Central memory CD4-positive, alpha-beta T cell (primary cell): ENCODE measurements around the gene UNK.
"Not testable (repeated sequence)": the region's sequence is repeated elsewhere in the genome, so short reads cannot be mapped to it uniquely, and the experiment has no call there.

Experiments
- DNase-seq: peaks from one replicate; pipeline ENCODE4 v3.0.0; 2022

UNK gene

GRCh38 chr17:75854881-75855309 is 70.3 kb downstream of the UNK start:
- no peak for DNase-seq

DNA sequence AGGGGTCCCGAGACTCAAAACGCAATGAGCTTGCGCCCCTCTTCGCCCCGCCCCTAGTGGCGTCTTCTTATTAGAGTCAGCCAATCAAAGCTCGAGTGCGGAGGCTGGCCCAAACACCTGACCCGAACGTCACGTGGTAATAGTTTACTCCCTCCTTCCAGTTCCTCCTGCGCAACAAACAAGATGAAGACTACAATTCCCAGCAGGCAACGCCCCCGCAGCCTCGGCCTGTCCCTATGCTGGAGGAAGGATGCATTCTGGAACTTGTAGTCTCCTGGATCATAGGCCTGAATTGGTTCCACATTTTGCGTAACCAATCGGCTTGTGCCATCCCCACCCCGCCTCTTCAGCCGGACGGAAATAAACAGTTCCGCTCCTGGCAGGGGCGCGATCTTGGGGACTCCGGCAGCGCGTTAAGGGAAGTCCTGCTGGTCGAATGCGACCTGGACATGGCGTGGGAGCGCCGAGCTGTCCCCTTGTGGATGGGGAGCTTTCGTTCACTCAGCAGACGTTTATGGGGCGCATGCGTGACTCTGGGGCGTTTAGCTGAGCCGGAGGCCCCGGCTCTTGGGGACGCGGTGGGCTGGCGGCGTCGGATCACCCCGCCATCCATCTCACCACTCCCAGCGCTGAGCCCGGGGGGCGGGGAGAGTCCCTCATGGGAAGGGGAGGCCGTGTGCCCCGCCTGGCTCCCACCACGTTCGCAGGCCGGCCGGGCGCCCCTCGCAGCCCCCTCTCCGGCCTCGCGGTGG is 70.9 kb downstream of the UNK start, which contains the start of gene WBP2:
TSS of gene WBP2 (minus strand) at position 26 of the 752 bp plus-strand sequence. CDS start 38 bp downstream, outside the sequence.
- peak; percentile 99 for DNase-seq

DNA sequence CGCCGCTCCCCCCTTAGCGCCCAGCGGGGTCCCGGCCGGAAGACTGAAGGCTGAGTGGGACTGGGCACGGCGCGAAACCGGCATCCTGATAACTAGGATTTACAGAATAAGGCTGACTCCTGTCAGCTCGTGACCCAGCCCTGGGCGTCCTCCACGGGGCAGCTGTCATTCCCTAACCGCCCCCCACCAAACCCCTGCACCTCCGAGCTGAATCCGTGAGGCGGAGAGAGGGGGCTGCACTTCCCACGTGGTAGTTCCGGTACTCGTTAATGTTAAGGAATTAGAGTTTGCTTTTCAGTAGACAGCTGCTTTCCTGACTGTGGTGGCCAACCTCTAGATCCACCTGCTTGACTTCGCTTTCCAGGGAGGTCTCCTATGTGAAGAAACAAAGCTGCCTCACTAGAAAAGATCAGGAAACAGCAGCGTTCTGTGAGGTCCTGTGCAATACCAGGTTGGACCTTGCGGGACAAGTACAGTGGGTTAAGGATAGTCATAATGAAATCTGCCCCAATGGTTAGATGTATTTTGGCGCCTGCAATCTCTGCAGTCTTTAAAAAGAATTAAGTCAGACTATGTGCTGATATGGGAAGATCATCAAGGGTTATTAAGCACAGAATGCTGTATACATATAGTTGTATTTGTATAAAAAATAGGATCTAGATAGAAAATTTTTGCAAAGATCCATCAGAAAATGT is 71.6 kb downstream of the UNK start:
- no peak for DNase-seq

DNA sequence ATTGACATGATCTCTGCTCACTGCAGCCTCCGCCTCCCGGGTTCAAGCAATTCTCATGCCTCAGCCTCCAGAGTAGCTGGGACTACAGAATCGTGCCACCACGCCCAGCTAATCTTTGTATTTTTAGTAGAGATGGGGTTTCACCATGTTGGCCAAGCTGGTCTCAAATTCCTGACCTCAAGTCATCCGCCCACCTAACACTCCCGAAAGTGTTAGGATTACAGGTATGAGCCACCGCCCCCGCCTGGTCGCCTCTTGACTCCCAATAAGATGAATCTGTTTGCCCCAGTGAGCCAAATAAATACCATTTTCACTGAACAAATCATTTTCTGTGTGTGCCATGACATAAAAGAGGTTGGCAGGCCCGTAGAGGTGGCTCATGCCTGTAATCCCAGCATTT is 74.8 kb downstream of the UNK start:
- DNase-seq, result not testable (repeated sequence)

- no peak for DNase-seq
Measured at GRCh38 chr17:75861927-75862317, 77.3 kb downstream of the UNK start.

DNA sequence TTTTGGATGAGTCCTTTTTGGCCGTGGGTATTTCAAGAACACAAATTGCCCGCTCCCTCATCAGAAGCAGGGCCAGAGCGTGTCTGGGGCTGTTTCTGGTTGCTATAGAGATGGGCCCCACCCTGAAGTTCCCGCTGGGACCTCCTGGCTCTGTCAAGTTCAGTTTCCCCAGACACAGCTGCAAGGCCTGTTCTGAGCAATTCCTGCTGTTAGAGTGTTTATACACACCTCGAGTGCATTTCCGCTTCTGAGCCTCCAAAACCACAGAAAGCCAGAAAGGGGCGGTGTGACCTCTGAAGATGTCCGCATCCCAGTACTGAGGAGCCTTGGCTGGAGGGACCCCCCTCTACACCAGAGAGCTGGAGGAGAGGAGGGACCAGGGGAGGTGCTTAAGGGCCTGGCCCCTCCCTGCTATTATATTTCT is 79.9 kb downstream of the UNK start:
- peak; percentile 46 for DNase-seq

- peak; percentile 25 for DNase-seq
Measured at GRCh38 chr17:75864887-75865286, 80.3 kb downstream of the UNK start.

- not testable (repeated sequence) for DNase-seq
Measured at GRCh38 chr17:75865404-75866188, 81.0 kb downstream of the UNK start.

DNA sequence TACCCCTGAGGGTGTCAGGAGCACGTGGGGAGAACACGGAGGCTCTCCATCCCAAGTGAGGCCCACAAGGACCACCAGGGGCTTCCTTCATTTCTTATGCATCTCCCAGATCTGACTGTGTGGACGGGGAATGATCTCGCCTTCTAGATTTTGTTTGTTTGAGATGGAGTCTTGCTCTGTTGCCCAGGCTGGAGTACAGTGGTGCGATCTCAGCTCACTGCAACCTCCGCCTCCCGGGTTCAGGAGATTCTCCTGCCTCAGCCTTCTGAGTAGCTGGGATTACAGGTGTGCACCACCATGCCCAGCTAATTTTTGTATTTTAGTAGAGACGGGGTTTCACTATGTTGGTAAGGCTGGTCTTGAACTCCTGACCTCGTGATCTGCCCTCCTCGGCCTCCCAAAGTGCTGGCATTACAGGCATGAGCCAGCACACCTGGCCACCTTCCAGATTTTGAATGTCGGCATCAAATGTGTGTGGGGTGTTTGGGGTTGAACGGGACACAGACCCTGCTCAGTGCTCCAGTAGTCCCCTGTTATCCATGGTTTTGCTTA is 84.2 kb downstream of the UNK start:
- not testable (repeated sequence) for DNase-seq

- no peak for DNase-seq
Measured at GRCh38 chr17:75869282-75870141, 84.9 kb downstream of the UNK start.

GRCh38 chr17:75870228-75870627 is 85.6 kb downstream of the UNK start:
- DNase-seq, result not testable (repeated sequence)

DNA sequence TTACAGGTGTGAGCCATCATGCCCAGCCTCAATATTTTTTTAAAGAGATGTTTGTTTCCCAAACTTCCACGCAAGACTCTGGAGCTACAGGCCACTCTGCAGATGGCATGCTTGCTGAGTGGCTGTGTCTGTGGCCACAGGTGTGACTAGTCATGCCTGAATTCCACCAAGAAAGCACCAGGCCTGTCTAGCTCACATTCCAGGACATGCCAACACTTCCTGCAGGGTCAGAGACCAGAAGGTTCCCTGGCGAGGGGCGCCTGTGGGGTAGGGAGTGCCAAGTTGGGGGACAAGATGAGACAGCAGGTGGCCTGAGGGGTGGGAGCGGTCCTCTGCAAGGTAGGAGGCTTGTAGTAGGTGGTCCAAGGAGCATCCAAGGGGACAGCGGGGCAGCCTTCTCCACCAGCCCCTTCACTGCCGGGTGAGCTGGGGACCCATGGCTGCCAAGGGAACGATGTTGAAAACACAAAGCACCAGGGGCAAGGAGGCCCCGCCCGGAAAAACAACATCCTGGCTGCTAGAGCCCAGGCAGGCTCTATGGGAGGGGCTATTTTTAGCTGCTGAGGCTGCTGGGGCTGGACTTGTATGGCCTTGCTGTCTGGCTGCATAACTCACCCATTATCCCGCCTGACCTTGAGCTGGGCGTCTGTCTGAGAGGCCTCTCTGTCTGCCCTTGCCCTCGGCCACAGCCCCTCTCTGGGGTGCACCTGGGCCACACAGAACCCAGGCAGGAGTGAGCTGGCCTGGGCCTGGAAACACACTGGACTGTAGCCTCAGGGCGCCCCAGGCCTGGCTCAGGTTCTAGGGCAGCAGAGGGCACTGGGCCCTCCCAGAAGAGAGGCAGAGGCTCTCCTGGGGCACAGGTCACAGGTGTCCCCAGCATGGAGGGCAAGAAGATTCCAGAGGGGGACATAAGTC is 88.1 kb downstream of the UNK start:
- DNase-seq, result peak; percentile 67

DNA sequence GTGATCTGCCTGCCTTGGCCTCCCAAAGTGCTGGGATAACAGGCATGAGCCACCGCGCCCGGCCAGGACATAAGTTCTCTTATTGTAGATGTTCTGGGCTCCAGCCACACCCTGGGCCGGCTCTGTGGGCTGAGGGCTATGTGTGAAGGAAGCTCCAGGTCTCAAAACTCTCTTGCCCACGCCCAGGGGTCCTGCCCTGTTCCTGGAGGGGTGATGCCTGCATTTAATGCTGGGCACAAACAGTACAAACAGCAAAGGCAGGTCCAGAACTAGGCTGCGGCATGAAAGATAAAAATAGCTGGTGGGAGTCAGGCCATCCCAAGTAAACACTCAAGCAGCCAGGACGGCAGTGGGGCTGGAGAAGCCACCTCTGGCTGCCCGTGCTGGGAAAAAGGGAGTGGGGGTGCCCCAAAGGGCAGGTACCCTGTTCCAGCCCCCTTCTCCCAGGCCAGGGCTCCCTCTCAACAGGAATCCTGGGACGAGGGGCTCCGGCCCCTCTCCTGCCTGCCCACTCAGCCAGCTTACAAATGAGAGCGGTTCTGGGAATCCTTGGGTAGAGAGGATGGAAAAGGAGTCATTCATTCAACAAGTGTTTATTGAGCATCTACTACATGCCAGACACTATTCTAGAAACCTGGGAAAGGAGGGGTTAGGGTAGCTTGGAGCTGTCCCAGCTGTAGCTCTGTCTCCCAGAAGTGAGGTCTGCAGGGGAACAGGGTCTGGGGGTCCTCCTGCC is 89.1 kb downstream of the UNK start:
- DNase-seq, result no peak

DNA sequence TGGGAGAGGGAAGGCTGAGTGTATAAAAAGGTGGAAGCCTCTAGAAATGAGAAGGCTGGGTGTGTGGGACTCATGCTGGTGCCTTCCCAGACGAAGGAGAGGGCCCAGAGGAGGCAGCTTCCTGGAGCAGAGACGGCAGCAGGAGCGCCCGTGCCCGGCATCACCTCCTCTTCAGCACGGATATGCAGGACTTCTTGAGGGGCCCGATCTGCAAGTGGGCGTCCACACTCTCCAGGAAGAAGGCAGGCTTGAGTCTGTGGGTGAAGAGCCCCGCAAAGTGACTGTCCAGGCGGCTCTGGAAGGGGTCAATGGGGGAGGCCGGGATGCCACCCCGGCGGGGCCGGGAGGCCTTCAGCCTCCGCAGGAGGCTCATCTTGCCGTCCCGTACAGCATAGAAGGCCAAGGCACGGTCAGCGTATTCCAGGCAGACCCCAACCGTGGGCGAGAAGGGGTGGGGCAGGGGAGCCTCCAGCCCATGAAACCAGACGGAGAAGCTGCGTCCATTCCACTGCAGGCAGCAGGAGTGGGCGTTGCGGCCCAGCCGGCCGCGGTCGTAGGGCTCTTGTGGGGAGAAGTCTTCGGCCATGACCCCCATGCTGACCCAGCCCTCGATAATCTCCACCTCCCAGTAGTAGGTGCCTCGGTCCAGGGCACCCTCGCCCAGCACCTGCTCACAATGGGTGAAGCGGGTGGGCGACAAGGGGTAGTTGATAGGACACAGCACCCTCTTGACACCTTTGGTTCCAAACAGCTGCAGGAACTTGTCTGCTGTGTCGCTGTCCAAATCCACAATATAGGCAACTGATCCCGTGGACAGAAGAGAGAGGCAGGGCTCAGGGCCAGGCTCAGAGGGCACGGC is 89.9 kb downstream of the UNK start:
- no peak for DNase-seq
